Kasumi-1 (cell line): ENCODE data around the gene PHTF2.
"Not testable (repeated sequence)": the region's sequence is repeated elsewhere in the genome, so short reads cannot be mapped to it uniquely, and the experiment has no call there.

Experiments
- DNase-seq, 2 experiments: peaks; one replicate each; lab custom pipeline; 2025; lab: John Stamatoyannopoulos, UW

The PHTF2 gene

DNA sequence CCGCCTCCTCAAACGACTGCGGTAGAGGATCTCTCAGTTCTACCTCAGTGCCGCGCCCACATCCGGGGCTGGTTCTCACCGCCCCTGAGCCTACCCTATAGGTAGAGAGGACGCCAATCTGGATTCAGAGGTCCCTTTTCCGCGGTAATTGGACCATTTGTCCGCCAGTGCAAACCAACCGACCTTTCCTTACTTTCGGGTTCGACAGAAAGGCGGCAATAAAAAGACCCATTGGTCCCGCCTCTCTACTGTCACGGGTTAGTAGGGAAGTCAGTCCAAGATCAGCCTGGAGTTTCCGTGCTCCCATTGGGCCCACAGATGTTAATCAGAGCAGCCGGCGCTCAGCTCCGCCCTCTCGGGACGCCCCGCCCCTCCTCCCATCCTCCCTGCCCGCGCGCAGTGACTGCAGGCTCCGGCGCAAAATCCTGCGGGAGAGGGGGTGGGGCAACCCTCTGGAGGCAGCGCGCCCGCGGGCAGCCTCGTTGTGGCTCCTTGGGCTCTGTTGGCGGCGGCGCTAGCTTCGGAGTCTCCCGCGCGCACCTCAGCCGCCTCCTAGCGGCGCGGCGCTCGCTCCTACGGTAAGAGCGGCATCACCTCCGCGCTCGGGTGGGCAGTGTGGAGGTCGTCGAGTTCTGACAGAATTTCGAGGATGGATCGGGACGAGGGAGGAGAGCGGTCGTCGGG is at the start of gene PHTF2, which contains the start of gene TMEM60:
Gene PHTF2, plus strand, starts transcription at position 380 of the 684 bp plus-strand sequence.
Gene TMEM60, minus strand, starts transcription at position 41 of the 684 bp plus-strand sequence. CDS start 4,061 bp downstream, outside the sequence.
- DNase-seq = peak; percentile 100

DNA sequence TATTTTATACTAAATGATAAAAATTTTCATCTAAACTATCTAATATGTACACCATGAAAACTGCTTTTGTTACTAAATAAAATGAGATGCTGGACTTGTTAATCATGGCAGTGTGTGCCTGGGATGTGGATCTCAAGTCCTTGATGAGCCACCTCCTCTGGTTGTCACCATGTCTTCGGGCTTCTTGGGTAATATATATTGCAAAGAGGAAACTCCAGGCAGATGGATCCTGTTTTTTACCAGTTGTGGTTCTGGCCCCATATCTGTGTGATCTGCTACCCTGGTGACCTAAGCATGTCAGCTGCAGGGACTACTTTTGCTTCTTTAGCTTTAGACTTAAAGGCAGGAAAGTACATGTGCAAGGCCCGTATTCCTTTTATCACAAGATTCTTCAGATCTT is 46.6 kb upstream of the PHTF2 start:
- peak; percentile 97 to 99 for DNase-seq

DNA sequence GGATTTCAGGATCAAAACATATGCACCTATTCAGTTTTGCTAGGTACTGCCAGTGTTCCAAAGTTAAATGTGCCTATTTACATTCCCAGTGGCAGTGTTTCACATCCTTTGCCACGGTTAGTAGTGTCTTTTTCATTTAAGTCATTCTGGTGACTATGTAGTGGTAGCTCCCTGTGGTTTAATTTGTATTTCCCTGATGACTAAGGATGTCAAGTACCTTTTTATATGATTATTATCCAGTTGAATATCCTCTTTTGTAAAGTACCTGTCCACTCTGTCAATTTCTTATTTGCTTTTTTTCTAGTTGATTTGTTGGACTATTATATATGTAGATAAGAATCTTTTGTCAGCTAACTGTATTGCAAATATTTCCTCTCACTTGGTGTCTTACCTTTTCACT is 45.4 kb upstream of the PHTF2 start:
- no peak for DNase-seq

DNA sequence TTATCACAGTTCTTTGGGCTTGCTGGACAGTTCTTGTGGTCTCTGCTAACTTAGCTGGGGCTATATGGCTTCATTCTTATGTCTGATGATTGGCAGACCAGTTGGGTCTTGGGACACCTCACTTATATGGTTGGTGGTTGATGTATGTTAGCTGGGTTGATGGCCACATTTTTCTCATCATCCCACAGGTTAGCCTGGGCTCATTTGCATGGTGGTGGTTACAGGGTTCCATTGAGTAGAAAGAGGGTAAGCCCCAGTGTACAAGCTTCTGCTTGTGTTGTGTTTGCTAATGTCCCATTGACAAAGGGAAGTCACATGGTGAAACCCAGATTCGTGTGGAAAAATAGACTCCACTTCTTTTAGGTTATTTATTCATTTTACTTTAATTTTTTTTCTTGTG is 41.0 kb upstream of the PHTF2 start:
- DNase-seq = no peak

DNA sequence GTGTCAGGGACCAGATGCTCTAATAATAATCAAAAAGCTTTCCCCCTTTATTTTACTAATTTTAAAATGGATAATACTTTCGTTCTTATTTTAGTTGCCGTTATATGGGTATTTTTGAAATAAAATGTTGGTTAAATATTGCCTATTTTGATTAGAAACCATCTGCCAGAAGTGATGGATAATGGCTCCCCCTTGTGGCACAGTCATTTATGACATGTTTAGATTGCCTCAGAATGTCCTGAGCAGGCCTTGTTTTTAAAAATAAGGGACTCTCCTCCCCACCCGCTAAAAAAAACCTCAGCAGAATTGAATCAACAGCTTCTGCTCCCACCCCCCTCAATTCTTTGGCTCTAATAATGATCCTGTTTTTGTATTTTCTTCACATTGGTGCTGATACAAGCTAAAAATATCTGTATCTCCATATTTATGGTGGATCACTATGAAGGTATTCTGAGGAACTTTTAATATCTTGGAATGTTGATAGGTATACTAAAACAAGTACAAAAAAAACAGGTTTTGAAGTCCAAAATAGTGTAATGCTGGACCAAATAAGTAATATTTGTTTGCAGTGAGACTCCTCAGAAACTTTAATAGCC is 39.2 kb upstream of the PHTF2 start:
- peak; percentile 53 to 60 for DNase-seq

DNA sequence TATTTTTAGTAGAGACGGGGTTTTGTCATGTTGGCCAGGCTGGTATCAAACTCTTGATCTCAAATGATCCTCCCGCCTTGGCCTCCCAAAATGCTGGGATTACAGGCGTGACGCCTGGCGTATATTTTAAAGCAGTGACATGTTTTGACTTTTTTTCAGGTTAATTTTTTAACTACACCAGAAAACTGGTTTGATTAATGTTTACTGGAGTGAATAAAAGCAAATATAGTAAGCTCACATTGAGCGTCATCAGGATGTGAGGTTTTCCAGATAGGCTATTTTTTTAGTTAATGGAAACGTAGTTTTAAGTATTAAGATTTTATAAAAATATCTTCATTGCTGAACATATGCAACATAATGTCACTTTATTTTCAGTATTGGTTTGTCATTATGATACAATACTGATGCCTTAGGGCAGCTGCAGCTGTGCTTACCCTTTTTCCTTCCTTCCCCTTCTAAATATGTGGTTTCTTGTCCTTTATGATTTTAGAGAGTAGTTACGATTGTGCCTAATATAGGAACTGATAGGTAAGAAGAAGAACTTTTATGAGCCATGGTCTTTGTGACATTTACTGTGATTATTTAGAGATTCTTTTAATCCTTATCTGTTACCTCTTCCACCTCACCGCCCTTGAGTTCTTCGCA is 37.6 kb upstream of the PHTF2 start:
- peak; percentile 26 to 34 for DNase-seq

DNA sequence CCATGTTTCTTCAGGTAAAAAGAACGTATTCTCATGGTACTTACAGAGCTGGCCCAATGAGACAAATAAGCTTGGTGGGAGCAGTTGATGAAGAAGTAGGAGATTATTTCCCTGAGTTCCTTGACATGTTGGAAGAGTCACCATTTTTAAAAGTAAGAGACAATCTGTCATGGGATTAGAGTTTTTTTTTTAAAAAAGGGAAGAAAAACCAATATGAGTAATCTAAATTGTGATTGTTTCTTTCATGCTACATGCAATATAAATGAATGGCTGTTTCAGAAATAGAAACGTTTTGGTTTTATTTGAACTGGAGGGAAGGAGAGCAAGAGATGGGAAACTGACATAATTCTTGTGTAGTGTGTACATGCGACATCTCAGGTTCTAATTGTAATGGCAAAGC is 33.1 kb upstream of the PHTF2 start:
- DNase-seq = no peak

- DNase-seq = no peak
Observed at GRCh38 chr7:77765906-77766800, 32.4 kb upstream of the PHTF2 start.

- no peak for DNase-seq
Observed at GRCh38 chr7:77766801-77767605, 31.6 kb upstream of the PHTF2 start.

GRCh38 chr7:77770316-77770715 is 28.3 kb upstream of the PHTF2 start:
- no peak for DNase-seq

GRCh38 chr7:77771901-77772300 is 26.7 kb upstream of the PHTF2 start:
- DNase-seq = no peak

GRCh38 chr7:77778535-77778934 is 20.0 kb upstream of the PHTF2 start:
- DNase-seq = no peak

DNA sequence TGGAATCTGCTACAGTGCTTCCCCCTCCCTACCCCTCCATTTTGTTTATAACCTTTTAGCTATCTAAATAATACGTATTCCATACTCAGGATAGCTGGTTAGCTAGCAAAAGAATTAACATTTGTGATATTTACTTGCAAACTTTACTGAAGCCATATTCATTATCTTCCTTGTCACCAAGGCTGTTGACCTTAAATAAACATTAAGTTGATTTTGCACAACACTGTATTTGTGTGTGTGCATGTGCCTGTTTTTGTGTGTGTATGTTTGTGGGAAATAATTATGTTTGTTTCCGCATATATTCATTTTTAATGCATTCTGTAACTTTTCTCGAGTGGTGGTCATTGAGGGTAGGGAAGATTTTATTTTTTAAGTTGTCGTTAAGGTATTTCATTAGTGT is 16.2 kb upstream of the PHTF2 start:
- no peak for DNase-seq

DNA sequence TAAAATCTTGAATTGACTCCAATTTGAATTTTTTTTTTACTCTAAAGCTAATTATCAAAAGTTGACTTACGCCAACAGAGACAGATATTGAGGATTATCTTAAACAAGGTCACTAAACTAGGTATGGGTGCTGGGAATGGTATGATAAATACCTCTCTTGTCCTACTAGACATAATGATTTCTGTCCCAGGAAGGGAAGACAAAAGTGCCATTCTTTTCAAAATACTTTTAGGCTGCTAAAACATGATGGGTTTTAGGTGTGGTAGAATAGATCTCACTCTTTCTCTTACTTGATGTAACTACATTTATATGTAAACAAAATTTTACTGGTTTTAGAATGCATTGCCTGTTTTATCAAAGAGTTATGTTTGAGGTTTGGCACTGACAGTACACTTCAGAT is 15.5 kb upstream of the PHTF2 start:
- DNase-seq = no peak

GRCh38 chr7:77783545-77783944 is 15.0 kb upstream of the PHTF2 start:
- no peak for DNase-seq

DNA sequence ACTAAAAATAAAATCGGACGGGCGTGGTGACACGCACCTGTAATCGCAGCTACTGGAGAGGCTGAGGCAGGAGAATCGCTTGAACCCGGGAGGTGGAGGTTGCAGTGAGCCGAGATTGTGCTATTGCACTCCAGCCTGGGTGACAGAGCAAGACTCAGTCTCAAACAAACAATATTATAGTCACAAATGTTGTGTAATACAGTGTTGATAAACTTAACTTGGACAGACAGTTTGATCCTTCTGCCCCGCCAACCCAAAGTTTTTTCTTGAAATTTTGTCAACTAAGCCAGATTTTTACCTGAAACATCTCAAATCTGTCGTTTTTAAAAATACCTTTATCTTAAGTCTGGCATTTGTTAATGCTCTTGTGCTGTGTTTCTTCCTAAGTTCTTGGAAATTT is 14.1 kb upstream of the PHTF2 start:
- DNase-seq = not testable (repeated sequence)

GRCh38 chr7:77786018-77786417 is 12.6 kb upstream of the PHTF2 start:
- DNase-seq = no peak

- DNase-seq = no peak
Observed at GRCh38 chr7:77786741-77787140, 11.8 kb upstream of the PHTF2 start.

GRCh38 chr7:77788327-77788902 is 10.2 kb upstream of the PHTF2 start:
- DNase-seq = no peak

DNA sequence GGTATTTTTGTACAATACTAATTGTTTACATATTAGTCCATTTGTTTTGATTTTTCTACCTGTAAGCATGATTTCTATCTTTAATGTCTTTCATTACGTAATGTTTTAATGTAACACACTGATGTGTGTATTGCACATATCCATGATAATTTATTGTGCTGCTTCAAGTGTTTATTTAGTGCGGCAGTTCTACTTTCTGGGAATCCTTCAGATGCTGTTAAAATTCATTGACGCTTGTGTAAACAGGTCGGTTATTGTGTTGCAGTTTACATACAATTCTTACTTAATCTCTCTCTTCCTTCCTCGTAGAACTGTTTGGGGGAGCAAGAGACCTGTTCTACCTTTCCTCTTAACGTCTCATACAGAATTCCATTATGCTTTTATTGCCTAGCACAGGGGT is 7.2 kb upstream of the PHTF2 start:
- no peak for DNase-seq

GRCh38 chr7:77791956-77792355 is 6.6 kb upstream of the PHTF2 start:
- DNase-seq = no peak
